ENCODE data around the gene KLK2.

KLK2 gene

GRCh38 chr19:50925734-50926133, 52.5 kb downstream of the KLK2 start:
- no peak for DNase-seq (ENCODE audit: low read depth)

GRCh38 chr19:50926144-50926543, 52.9 kb downstream of the KLK2 start:
- no peak for DNase-seq (ENCODE audit: low read depth)

- no peak for DNase-seq (ENCODE audit: low read depth)
These were observed 55.6 kb downstream of the KLK2 start for GRCh38 chr19:50928831-50929230.

All from activated T-helper 9 cell treated with anti-CD3 and anti-CD28 coated beads, Interleukin-2, amount 50 U/mL, for 16 hours (primary cell).